IPS-11a (cell line): ENCODE data around the gene MCTP2.

Experiments used
- H3K4me3 ChIP-seq: one replicate; pipeline ENCODE4 v1.5.1; 2013; ENCODE audit warnings: low read depth, low read length, control low read depth

Gene MCTP2

GRCh38 chr15:94230883-94231722 is at the start of gene MCTP2:
Gene MCTP2 (plus strand): TSS chr15:94231561. CDS start chr15:94298266, 66,705 bp downstream.
- H3K4me3 ChIP-seq: peak within 1 kb of the TSS; percentile 69

- no peak overlapping the region for H3K4me3 ChIP-seq
These were observed 48.5 kb upstream of the MCTP2 start for GRCh38 chr15:94182883-94183282.

- no peak overlapping the region for H3K4me3 ChIP-seq
These were observed 45.7 kb upstream of the MCTP2 start for GRCh38 chr15:94185547-94186236.

GRCh38 chr15:94186770-94187331 is 44.5 kb upstream of the MCTP2 start:
- H3K4me3 ChIP-seq: no peak overlapping the region

GRCh38 chr15:94193906-94194305 is 37.5 kb upstream of the MCTP2 start:
- no peak overlapping the region for H3K4me3 ChIP-seq

- H3K4me3 ChIP-seq: no peak overlapping the region
These were observed 34.8 kb upstream of the MCTP2 start for GRCh38 chr15:94196531-94196930.

GRCh38 chr15:94198633-94199032 is 32.7 kb upstream of the MCTP2 start:
- no peak overlapping the region for H3K4me3 ChIP-seq

- no peak overlapping the region for H3K4me3 ChIP-seq
These were observed 31.6 kb upstream of the MCTP2 start for GRCh38 chr15:94199725-94200124.

- H3K4me3 ChIP-seq: no peak overlapping the region
These were observed 28.1 kb upstream of the MCTP2 start for GRCh38 chr15:94203306-94203705.

- H3K4me3 ChIP-seq: no peak overlapping the region
These were observed 26.0 kb upstream of the MCTP2 start for GRCh38 chr15:94205366-94205765.

- no peak overlapping the region for H3K4me3 ChIP-seq
These were observed 24.7 kb upstream of the MCTP2 start for GRCh38 chr15:94206463-94207167.

- H3K4me3 ChIP-seq: no peak overlapping the region
These were observed 19.1 kb upstream of the MCTP2 start for GRCh38 chr15:94212291-94212690.

GRCh38 chr15:94225616-94226015 is 5.7 kb upstream of the MCTP2 start:
- no peak overlapping the region for H3K4me3 ChIP-seq

GRCh38 chr15:94228611-94229010 is 2.8 kb upstream of the MCTP2 start:
- H3K4me3 ChIP-seq: no peak overlapping the region

GRCh38 chr15:94229591-94230369 is 1.6 kb upstream of the MCTP2 start:
- no peak overlapping the region for H3K4me3 ChIP-seq

- peak overlapping the region; percentile 69 for H3K4me3 ChIP-seq
These were observed 904 bp upstream of the MCTP2 start for GRCh38 chr15:94230431-94230882.

- H3K4me3 ChIP-seq: peak overlapping the region; percentile 69
These were observed 535 bp downstream of the MCTP2 start for GRCh38 chr15:94231723-94232468.

- H3K4me3 ChIP-seq: no peak overlapping the region
These were observed 2.1 kb downstream of the MCTP2 start for GRCh38 chr15:94233441-94233840.

- H3K4me3 ChIP-seq: no peak overlapping the region
These were observed 2.9 kb downstream of the MCTP2 start for GRCh38 chr15:94234300-94234699.

GRCh38 chr15:94235041-94235440 is 3.7 kb downstream of the MCTP2 start:
- no peak overlapping the region for H3K4me3 ChIP-seq
